ENCODE results near the gene RBM4.
A peak's percentile ranks its signal among the peaks of the same experiment; 100 is the strongest.

The RBM4 gene

DNA sequence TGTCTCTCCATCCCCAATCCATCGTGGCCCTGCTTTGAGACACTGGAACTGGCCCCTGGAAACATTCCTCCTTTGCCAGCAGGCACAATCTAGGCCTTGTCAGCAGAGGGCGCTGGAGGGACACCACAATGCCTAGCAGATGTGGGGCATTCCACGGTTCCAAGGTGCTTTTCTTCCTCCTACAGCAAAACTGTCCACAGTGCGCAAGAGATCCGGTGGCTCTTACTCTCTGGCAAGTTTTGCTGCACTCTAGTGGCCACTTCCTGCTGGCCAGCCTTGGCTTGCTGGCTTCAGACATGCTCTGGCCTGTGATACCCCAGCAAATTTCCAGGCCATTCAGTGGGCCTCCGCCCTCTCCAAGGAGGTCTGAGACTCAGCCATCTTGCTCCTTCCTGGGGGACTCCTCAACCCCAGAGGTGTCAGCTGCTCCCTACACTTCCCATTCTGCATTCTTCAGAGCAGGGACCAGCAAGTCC, 56.3 kb downstream of the RBM4 start:
- Mint-ChIP-seq H3K36me3 (peaks cover 5 to 10% of the 10 kb centered on the region in 2 donors), H3K27ac (no peak overlapping the region), H3K9me3 (peaks cover 0 to 4% of the 10 kb centered on the region in 2 donors), H3K4me3 (no peak overlapping the region), H3K4me1 (peaks cover 7 to 9% of the 10 kb centered on the region in 2 donors), H3K27me3 (no peaks in the 10 kb centered on the region)
- DNase-seq (peak; percentile 77), ATAC-seq (replicated peaks) (peak; percentile 95 to 98)
